GM18909 (cell line): ENCODE measurements around the gene ANKS1A.

ENCODE experiments used
- ATAC-seq: cut with Tn5 transposase; IDR thresholded peaks from one replicate; pipeline ENCODE4 v1.9.1; 2021; ENCODE audit warnings: mild to moderate bottlenecking; ENCODE audit not compliant: unreplicated experiment, poor library complexity

The ANKS1A gene

GRCh38 chr6:35048631-35049083, 159.6 kb downstream of the ANKS1A start:
- no peak for ATAC-seq

GRCh38 chr6:35049156-35049735, 160.2 kb downstream of the ANKS1A start:
- ATAC-seq: no peak

GRCh38 chr6:35049900-35050756, 161.1 kb downstream of the ANKS1A start:
- no peak for ATAC-seq

- ATAC-seq: no peak
Measured at GRCh38 chr6:35050757-35051330, 161.8 kb downstream of the ANKS1A start.

GRCh38 chr6:35051396-35051795, 162.3 kb downstream of the ANKS1A start:
- no peak for ATAC-seq

GRCh38 chr6:35051997-35052583, 163.0 kb downstream of the ANKS1A start:
- no peak for ATAC-seq

GRCh38 chr6:35052694-35053565, 163.9 kb downstream of the ANKS1A start:
- ATAC-seq: no peak

GRCh38 chr6:35053701-35054100, 164.6 kb downstream of the ANKS1A start:
- no peak for ATAC-seq

- no peak for ATAC-seq
Measured at GRCh38 chr6:35054106-35054742, 165.2 kb downstream of the ANKS1A start.

GRCh38 chr6:35054743-35055130, 165.7 kb downstream of the ANKS1A start:
- no peak for ATAC-seq

- ATAC-seq: no peak
Measured at GRCh38 chr6:35055891-35056290, 166.8 kb downstream of the ANKS1A start.

GRCh38 chr6:35056952-35057351, 167.9 kb downstream of the ANKS1A start:
- no peak for ATAC-seq

GRCh38 chr6:35057449-35058357, 168.6 kb downstream of the ANKS1A start:
- no peak for ATAC-seq

GRCh38 chr6:35058358-35058675, 169.3 kb downstream of the ANKS1A start:
- no peak for ATAC-seq

- no peak for ATAC-seq
Measured at GRCh38 chr6:35058865-35059522, 169.9 kb downstream of the ANKS1A start.

- ATAC-seq: no peak
Measured at GRCh38 chr6:35059596-35060345, 170.7 kb downstream of the ANKS1A start.

- no peak for ATAC-seq
Measured at GRCh38 chr6:35061102-35061615, 172.1 kb downstream of the ANKS1A start.
